ENCODE data around the gene SIGLEC11. TPM values are rescaled to one million over a fixed set of nuclear protein-coding genes. Genes with fewer than 3 reads are reported as not detected.

SIGLEC11 gene
- total RNA-seq, 2 donors from 2014 or later, result 0.32 to 0.45 TPM

Other genes starting within 250 kb of the SIGLEC11 start
- not detected for gene TSKS, start 197.9 kb downstream of the SIGLEC11 start, total RNA-seq
- 10 to 100 TPM; 80.0 to 92.1 TPM for gene AP2A1, start 194.2 kb downstream of the SIGLEC11 start, total RNA-seq
- gene FUZ, start 147.9 kb downstream of the SIGLEC11 start, total RNA-seq, result 10 to 100 TPM in 1 of 2 donors, 1 to 10 TPM in 1; 7.4 to 14.9 TPM
- 10 to 100 TPM; 46.1 to 77.2 TPM for gene MED25, start 142.9 kb downstream of the SIGLEC11 start, total RNA-seq
- gene PTOV1, start 110.0 kb downstream of the SIGLEC11 start, total RNA-seq, result 100 to 1,000 TPM; 109 to 128 TPM
- 100 to 1,000 TPM in 1 of 2 donors, 10 to 100 TPM in 1; 53.7 to 137 TPM for gene PNKP, start 93.6 kb downstream of the SIGLEC11 start, total RNA-seq
- gene AKT1S1, start 83.8 kb downstream of the SIGLEC11 start, total RNA-seq, result 10 to 100 TPM; 32.7 to 74.9 TPM
- gene TBC1D17, start 83.5 kb downstream of the SIGLEC11 start, total RNA-seq, result 10 to 100 TPM; 29.4 to 33.7 TPM
- gene IL4I1, start 64.3 kb downstream of the SIGLEC11 start, total RNA-seq, result 1 to 10 TPM; 1.0 to 2.4 TPM
- 10 to 100 TPM; 16.7 to 24.7 TPM for gene ATF5, start 32.0 kb downstream of the SIGLEC11 start, total RNA-seq
- gene NUP62, start 31.7 kb downstream of the SIGLEC11 start, total RNA-seq, result 10 to 100 TPM; 34.8 to 59.8 TPM
- gene VRK3, start 64.2 kb upstream of the SIGLEC11 start, total RNA-seq, result 10 to 100 TPM; 50.0 to 77.7 TPM
- 1 to 10 TPM; 5.9 to 7.6 TPM for gene ZNF473, start 64.8 kb upstream of the SIGLEC11 start, total RNA-seq
- under 1 TPM in 1 of 2 donors, not detected in 1; 0.49 TPM for gene IZUMO2, start 202.1 kb upstream of the SIGLEC11 start, total RNA-seq
- 100 to 1,000 TPM; 506 to 509 TPM for gene MYH14, start 242.4 kb upstream of the SIGLEC11 start, total RNA-seq